ENCODE measurements around the gene STK4.

- TF ChIP-seq EP300 (IDR thresholded peaks at IDR 0.05) (no peak), POLR2A (IDR thresholded peaks at IDR 0.05) (no peak)
- TF ChIP-seq, protein P1, sequence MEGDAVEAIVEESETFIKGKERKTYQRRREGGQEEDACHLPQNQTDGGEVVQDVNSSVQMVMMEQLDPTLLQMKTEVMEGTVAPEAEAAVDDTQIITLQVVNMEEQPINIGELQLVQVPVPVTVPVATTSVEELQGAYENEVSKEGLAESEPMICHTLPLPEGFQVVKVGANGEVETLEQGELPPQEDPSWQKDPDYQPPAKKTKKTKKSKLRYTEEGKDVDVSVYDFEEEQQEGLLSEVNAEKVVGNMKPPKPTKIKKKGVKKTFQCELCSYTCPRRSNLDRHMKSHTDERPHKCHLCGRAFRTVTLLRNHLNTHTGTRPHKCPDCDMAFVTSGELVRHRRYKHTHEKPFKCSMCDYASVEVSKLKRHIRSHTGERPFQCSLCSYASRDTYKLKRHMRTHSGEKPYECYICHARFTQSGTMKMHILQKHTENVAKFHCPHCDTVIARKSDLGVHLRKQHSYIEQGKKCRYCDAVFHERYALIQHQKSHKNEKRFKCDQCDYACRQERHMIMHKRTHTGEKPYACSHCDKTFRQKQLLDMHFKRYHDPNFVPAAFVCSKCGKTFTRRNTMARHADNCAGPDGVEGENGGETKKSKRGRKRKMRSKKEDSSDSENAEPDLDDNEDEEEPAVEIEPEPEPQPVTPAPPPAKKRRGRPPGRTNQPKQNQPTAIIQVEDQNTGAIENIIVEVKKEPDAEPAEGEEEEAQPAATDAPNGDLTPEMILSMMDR (IDR thresholded peaks at IDR 0.05) = no peak
Measured at GRCh38 chr20:45115829-45116228, 149.5 kb downstream of the STK4 start.

All from ovary (tissue), 3 donors.